ENCODE results near the gene HACL1. TPM values are rescaled to one million over a fixed set of nuclear protein-coding genes. Genes with fewer than 3 reads are reported as not detected.

HACL1 gene
- total RNA-seq, 1 donor from 2014 or later, result 25.4 TPM

DNA sequence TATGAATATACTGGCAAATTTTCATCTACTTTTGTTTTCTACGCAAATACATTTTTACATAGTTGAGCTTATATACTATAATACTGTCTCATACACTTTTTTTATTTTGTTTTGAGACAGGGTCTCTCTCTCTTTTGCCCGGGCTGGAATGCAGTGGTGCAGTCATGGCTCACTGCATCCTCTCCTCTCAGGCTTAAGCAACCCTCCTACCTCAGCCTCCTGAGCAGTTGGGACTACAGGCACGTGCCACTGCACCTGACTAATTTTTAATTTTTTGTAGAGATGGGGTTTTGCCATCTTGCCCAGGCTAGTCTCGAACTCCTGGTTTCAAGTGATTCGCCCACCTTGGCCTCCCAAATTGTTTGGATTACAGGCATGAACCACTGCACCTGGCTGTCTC lies 25.9 kb downstream of the HACL1 start:
- Mint-ChIP-seq H3K36me3 (peaks cover 28% of the 10 kb centered on the region), H3K9me3 (no peaks in the 10 kb centered on the region)

DNA sequence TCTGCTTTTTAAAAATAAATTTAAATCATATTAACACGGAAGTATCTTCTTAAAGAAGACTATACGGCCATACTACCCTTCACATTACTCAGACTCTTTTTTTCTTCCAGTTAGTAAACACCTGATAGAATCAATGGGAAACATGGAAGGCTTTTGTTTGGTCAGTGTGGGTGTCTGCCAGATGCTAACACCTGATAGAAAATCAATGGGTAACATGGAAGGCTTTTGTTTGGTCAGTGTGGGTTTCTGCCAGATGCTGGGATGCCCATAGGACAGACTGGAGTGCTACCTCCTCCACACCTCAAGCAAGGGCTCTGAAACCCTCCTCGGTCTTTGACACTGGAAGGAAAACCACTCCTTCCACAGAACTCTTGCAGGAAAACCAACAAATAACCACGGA lies 29.2 kb downstream of the HACL1 start:
- no peaks in the 10 kb centered on the region for H3K9me3 Mint-ChIP-seq
- H3K27ac Mint-ChIP-seq, result no peak overlapping the region
- TF ChIP-seq, protein P1, sequence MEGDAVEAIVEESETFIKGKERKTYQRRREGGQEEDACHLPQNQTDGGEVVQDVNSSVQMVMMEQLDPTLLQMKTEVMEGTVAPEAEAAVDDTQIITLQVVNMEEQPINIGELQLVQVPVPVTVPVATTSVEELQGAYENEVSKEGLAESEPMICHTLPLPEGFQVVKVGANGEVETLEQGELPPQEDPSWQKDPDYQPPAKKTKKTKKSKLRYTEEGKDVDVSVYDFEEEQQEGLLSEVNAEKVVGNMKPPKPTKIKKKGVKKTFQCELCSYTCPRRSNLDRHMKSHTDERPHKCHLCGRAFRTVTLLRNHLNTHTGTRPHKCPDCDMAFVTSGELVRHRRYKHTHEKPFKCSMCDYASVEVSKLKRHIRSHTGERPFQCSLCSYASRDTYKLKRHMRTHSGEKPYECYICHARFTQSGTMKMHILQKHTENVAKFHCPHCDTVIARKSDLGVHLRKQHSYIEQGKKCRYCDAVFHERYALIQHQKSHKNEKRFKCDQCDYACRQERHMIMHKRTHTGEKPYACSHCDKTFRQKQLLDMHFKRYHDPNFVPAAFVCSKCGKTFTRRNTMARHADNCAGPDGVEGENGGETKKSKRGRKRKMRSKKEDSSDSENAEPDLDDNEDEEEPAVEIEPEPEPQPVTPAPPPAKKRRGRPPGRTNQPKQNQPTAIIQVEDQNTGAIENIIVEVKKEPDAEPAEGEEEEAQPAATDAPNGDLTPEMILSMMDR (IDR thresholded peaks at IDR 0.05; ENCODE audit: unreplicated experiment), result no peak
- H3K4me1 Mint-ChIP-seq, result no peaks in the 10 kb centered on the region
- no peaks in the 10 kb centered on the region for H3K27me3 Mint-ChIP-seq (ENCODE audit: low read depth)
- no peak for DNase-seq (ENCODE audit: low spot score in 2 of 2, unreplicated experiment in 2 of 2)
- peaks cover 35% of the 10 kb centered on the region for H3K36me3 Mint-ChIP-seq
- H3K4me3 Mint-ChIP-seq, result no peak overlapping the region

More for the DNA sequence above, 25.9 kb downstream of the HACL1 start:
- no peak overlapping the region for H3K4me3 Mint-ChIP-seq
- H3K27ac Mint-ChIP-seq, result no peak overlapping the region
- TF ChIP-seq, protein P1 (IDR thresholded peaks at IDR 0.05; ENCODE audit: unreplicated experiment), result no peak
- DNase-seq (ENCODE audit: low spot score in 2 of 2, unreplicated experiment in 2 of 2), result no peak
- H3K27me3 Mint-ChIP-seq (ENCODE audit: low read depth), result no peaks in the 10 kb centered on the region
- no peaks in the 10 kb centered on the region for H3K4me1 Mint-ChIP-seq

DNA sequence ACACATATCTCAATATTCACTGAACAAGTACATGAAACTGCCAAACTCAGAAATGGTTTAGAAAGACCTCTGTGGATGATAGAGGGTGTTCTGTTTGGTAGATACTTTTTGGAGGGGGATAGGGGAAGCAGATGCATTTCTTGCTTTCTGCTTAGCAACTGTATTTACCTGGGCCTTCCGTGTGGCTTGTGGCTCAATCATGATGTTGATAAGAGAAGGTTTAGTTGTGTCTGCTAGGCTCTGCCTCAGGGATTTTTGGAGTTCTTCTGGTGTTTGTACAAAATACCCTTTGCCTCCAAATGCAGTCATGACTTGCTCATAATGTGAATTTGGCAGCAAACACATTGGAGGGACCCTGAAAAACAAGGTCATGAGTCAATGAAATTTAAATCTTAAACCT lies 38.2 kb downstream of the HACL1 start:
- no peaks in the 10 kb centered on the region for H3K9me3 Mint-ChIP-seq
- peaks cover 33% of the 10 kb centered on the region for H3K36me3 Mint-ChIP-seq
- H3K4me1 Mint-ChIP-seq, result no peaks in the 10 kb centered on the region
- H3K27me3 Mint-ChIP-seq (ENCODE audit: low read depth), result no peaks in the 10 kb centered on the region
- DNase-seq (ENCODE audit: low spot score in 2 of 2, unreplicated experiment in 2 of 2), result no peak
- H3K4me3 Mint-ChIP-seq, result no peak overlapping the region
- TF ChIP-seq, protein P1 (IDR thresholded peaks at IDR 0.05; ENCODE audit: unreplicated experiment), result no peak
- H3K27ac Mint-ChIP-seq, result no peak overlapping the region

DNA sequence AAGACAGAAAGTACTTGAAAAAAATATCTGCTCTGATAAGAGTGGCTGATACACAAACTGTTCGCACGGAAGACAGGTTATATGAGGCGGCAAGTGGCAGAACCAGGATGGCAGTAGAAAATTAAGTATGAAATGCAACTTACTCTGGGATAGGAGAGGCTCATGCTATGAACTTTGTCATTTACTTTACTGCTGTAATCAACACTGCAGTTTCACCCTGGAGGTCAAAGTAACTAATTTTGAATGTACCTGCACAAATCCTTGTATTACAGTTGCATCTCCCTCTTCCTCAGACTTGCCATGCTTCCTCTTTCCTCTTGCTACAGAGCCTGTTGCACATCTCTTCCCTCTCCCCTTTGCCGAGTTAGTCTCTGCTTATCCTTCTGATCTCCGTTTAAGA lies 38.8 kb downstream of the HACL1 start:
- Mint-ChIP-seq H3K4me3 (no peak overlapping the region), H3K27me3 (ENCODE audit: low read depth) (no peaks in the 10 kb centered on the region), H3K27ac (no peak overlapping the region), H3K9me3 (no peaks in the 10 kb centered on the region), H3K4me1 (peaks cover 1% of the 10 kb centered on the region), H3K36me3 (peaks cover 26% of the 10 kb centered on the region)
- no peak for DNase-seq (ENCODE audit: low spot score in 2 of 2, unreplicated experiment in 2 of 2)
- TF ChIP-seq, protein P1 (IDR thresholded peaks at IDR 0.05; ENCODE audit: unreplicated experiment), result no peak

DNA sequence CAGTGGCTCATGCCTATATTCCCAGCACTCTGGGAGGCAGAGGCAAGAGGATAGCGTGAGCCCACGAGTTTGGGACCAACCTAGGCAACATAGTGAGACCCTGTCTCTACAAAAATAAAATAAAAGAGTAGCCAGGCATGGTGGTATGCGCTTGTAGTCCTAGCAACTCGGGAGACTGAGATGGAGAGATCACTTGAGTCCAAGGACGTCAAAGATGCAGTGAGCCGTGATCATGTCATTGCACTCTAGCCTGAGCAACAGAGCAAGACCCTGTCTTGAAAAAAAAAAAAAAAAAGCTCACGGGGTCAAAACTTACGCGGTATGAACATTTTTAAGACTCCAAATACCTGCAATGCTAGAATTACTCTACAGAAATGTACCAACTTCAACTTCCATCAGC lies 42.8 kb downstream of the HACL1 start:
- peaks cover 13% of the 10 kb centered on the region for H3K36me3 Mint-ChIP-seq
- no peak for DNase-seq (ENCODE audit: low spot score in 2 of 2, unreplicated experiment in 2 of 2)
- H3K9me3 Mint-ChIP-seq, result no peaks in the 10 kb centered on the region
- H3K4me3 Mint-ChIP-seq, result no peak overlapping the region
- TF ChIP-seq, protein P1 (IDR thresholded peaks at IDR 0.05; ENCODE audit: unreplicated experiment), result no peak
- no peaks in the 10 kb centered on the region for H3K27me3 Mint-ChIP-seq (ENCODE audit: low read depth)
- H3K4me1 Mint-ChIP-seq, result peaks cover 1% of the 10 kb centered on the region
- H3K27ac Mint-ChIP-seq, result no peak overlapping the region

DNA sequence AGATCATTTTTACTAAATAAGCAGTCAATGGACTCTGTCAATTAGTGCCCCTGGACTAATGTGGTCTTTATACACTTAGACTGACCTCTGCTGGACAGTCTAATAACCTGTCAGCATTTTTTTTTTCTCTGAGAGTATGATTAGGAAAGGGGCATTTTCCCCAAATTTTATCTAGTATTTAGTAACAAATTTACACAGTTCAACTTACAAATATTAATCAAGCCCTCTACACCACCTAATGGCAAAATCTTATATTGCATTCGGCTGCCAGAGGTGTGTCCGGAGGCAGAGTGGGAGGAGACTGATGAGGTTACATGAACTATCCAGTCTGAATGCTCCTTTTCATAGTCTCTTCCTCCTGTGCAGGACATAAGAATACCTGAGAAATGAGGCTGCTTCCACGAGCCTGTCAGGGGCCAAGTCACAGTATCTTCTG lies 43.8 kb downstream of the HACL1 start:
- peak overlapping the region; percentile 44 for H3K27ac Mint-ChIP-seq
- DNase-seq (ENCODE audit: low spot score in 2 of 2, unreplicated experiment in 2 of 2), result peak in 1 of 2 experiments; percentile 41
- H3K27me3 Mint-ChIP-seq (ENCODE audit: low read depth), result no peaks in the 10 kb centered on the region
- peaks cover 7% of the 10 kb centered on the region for H3K36me3 Mint-ChIP-seq
- TF ChIP-seq, protein P1 (IDR thresholded peaks at IDR 0.05; ENCODE audit: unreplicated experiment), result peak; percentile 80
- no peaks in the 10 kb centered on the region for H3K9me3 Mint-ChIP-seq
- no peak overlapping the region for H3K4me3 Mint-ChIP-seq
- H3K4me1 Mint-ChIP-seq, result peaks cover 1% of the 10 kb centered on the region
